SIG-M5 treated with dmso at 0.1 percent for 504 hours (cell line): ENCODE data around the gene RAB3GAP1.

ENCODE experiments used
- DNase-seq: peaks from one replicate; lab custom pipeline; 2025; ENCODE audit not compliant: unreplicated experiment; lab: John Stamatoyannopoulos, UW

RAB3GAP1 gene

DNA sequence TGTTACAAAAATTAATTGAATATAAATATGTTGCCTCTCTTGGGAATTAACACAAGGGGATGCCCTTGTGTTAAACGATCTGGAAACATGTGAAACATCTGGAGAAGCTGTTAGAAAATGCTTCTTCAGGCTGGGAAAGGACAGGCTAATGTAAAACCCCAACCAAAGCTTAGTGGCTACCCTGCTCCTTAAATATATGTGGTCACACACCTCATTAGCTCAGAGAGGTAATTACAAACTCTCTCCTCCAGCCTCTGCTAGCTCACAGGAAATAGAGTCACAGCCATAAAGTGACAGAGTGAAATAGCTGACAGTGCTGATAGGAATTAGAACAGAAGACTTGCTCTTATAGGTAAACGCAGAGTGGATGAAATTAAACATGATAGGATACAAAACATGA is 155.9 kb downstream of the RAB3GAP1 start:
- DNase-seq: no peak

DNA sequence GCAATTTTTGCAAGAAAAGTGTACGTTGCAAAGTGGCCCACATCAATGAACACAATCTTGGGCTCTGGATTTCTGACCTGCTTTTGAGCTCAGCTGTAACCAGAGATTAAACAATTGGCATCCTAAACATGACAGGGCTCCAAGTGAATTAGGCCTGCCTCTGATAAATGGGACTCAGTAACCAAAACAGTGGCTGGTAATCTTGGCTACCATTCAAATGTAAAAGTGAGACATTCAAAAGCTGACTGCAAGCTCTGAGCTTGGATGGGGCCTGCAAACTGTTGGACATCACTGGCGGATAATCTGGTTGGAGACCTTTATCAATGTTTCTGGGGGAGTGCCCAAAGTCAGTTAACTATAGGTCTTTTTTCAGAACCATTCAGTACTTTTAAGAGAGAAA is 160.7 kb downstream of the RAB3GAP1 start:
- no peak for DNase-seq

DNA sequence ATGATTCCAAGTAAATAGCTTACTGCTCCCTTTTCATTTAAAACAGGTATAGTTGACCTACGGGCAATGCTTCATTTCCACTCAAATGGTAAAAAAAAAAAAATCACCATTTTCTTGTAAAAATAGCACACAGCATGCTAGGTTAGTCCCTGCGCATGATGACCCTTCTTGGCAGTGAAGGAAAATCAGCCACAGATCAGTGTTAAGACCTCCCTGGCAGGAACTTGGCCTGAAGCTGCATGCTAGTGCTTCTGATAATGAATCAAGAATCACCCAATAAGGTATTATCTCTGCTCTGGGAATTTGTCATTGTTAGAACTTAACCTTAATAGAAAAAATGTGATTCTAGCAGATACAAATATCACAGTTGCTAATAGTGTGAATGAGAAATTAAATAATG is 166.3 kb downstream of the RAB3GAP1 start:
- DNase-seq: no peak

DNA sequence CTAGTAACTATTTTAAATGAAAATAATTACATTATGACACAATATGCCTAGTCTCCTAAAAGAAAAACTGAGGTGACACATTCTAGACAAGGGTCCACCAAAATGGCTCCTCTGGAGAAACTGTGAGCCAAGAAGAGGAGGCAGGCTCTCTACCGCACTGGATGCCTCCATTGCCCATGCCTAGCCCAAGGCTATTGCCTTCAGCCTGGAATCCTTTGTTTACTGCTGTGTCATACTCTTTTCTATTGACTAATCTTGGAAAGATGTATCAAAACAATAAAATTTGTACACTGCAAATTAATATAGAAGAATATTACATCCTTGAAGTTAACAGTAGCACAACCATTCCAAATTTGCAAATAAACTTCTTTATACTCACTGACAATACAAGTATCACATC is 167.1 kb downstream of the RAB3GAP1 start:
- no peak for DNase-seq
